Stimulated activated CD4-positive, alpha-beta T cell treated with anti-CD3 and anti-CD28 coated beads, Interleukin-4, amount 100 ng/mL, for 1 hour (primary cell): ENCODE measurements around the gene DMPK.
"Not testable (repeated sequence)": the region's sequence is repeated elsewhere in the genome, so short reads cannot be mapped to it uniquely, and the experiment has no call there.

Experiments used
- DNase-seq: peaks from one replicate; pipeline ENCODE4 v3.0.0-alpha.2; 2020

DMPK gene

DNA sequence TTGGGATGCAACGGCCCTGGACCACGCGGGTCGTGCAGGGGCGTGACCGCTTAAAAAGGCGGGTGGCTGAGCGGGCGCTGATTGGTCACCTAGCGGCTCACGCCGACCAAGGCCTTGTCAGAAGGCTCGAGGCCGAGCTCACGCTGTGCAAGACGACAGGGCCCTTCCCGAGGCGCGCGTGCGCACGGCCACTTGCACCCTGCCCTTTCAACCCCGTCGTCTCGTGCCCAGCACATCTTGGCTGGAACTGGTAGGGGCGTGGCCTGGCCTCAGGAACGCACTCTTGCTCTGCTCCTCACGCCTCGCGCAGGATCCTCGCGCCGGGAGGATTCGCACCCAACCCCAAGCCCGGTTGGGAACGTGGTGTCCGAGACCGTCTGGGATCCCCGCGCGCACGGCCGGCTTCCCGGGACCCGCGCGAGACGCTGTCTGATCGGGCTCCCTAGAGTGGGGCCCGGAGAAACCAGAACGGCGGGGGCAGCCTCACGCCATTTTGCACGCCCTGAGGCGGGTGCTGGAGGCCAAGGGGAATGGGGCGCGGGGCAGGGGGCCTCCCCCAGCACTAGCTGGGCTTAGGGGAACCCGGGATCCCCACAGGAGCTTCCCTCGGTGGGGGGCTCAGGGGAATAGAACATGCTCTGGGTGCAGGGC, 49.0 kb downstream of the DMPK start, which contains the start of gene MEIOSIN:
Gene MEIOSIN, plus strand, starts transcription at position 280 of the 651 bp plus-strand sequence. CDS start 1,938 bp downstream, outside the sequence.
- DNase-seq, result no peak

DNA sequence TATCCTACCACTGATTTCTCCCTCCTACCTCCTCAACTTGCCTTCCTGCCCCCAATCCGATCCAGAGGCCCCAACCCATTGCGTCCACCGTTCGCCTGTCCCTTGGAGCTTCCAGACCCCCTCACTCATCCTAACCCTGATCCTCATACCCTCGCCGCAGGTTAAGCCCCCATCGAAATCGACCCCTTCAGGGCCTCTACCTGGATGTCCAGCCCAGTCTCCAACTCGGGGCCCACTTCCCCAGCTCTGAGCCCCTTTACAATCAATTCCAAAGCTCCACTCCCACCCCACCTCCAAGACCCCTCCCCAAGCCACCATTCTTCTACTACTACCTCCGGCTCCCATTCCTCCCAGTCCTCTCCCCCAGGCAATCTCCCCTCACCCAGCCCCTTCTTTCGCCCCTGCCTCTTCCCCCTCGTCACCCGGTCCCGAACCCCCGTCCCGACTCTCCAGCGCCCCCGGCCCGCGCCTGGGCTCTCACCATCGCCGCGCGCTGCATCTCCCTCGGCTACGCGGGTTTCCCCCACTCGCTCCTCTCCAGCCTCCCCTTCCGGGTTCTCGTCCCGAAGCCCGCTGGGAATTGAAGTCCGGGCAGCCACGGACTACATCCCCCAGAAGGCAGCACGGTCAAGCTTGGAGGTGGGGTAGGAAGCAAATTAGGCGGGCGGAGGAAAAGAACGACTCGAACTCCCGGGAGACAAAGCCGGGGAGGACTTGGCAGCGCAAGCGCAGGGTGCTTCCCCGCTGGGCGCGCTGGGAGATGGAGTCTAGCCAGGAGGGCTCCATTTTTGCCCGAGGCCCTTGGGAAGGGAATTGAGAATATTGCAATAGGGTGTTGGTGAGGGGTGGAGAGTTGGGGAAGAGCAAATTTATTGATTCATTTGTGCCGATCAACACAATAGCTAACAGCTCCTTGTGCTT, 51.7 kb downstream of the DMPK start, which contains the start of gene FBXO46:
Gene FBXO46, minus strand, starts transcription at position 529 of the 921 bp plus-strand sequence. CDS start 17,401 bp downstream, outside the sequence.
- peak; percentile 91 for DNase-seq

DNA sequence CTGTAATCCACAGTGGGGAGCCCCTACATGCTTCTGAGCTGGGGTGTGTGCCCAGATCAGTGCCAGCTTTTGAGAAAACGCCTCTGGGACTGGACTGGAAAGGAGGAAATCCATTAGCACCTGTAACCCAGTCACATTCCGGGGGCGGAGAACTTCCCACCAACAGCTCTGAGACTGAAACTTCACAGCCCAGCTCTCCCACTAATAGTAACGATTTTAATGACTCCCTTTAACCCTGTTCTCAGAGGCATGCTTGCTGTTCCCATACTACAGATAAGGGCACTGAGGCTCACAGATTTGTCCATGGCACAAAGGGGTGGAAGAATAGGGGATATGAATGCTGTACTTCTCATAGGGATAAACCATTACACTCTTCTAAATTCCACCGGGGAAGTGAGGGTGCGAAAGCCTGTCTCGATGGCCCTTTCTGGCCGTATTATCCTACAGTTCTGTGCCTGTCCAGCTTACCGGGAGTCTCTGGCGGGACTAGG, 52.4 kb downstream of the DMPK start:
- peak; percentile 25 for DNase-seq

DNA sequence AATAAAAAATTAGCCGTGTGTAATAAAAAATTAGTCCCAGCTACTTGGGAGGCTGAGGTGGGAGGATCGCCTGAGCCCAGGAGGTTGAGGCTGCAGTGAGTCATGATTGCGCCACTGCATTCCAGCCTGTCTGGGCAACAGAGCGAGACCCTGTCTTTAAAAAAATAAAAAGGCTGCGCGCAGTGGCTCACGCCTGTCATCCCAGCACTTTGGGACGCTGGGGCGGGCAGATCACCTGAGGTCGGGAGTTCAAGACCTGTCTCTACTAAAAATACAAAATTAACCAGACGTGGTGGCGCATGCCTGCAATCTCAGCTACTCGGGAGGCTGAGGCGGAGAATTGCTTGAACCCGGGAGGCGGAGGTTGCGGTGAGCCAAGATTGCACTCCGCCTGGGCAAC, 53.6 kb downstream of the DMPK start:
- DNase-seq, result not testable (repeated sequence)

DNA sequence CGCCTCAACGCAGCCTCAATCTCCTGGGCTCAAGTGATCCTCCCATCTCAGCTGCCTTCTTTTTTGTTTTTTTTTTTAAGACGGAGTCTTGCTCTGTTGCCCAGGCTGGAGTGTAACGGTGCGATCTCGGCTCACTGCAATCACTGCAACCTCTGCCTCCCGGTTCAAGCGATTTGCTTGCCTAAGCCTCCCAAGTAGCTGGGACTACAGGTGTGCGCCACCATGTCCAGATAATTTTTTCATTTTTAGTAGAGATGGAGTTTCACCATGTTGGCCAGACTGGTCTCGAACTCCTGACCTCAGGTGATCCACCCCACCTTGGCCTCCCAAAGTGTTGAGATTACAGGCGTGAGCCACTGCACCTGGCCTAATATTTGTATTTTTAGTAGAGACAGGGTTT, 62.2 kb downstream of the DMPK start:
- not testable (repeated sequence) for DNase-seq
